ENCODE measurements around the gene ALDH2. TPM values are rescaled to one million over a fixed set of nuclear protein-coding genes. Genes with fewer than 3 reads are reported as not detected.
"Not testable (repeated sequence)": the region's sequence is repeated elsewhere in the genome, so short reads cannot be mapped to it uniquely, and the experiment has no call there.

ALDH2 gene
- total RNA-seq, 1 experiment from 2014 or later: 2.0 TPM

GRCh38 chr12:111749391-111749790 is 17.3 kb upstream of the ALDH2 start:
- H3K27ac ChIP-seq: no peak overlapping the region
- no peak overlapping the region for H3K4me3 ChIP-seq
- no peak for DNase-seq
- H3K36me3 ChIP-seq: no peaks in the 10 kb centered on the region; the same call in 1 of the 2 replicates
- no peaks in the 10 kb centered on the region for H3K9me3 ChIP-seq (replicated peaks)
- no peaks in the 10 kb centered on the region for H3K27me3 ChIP-seq
- no peaks in the 10 kb centered on the region for H3K4me1 ChIP-seq

DNA sequence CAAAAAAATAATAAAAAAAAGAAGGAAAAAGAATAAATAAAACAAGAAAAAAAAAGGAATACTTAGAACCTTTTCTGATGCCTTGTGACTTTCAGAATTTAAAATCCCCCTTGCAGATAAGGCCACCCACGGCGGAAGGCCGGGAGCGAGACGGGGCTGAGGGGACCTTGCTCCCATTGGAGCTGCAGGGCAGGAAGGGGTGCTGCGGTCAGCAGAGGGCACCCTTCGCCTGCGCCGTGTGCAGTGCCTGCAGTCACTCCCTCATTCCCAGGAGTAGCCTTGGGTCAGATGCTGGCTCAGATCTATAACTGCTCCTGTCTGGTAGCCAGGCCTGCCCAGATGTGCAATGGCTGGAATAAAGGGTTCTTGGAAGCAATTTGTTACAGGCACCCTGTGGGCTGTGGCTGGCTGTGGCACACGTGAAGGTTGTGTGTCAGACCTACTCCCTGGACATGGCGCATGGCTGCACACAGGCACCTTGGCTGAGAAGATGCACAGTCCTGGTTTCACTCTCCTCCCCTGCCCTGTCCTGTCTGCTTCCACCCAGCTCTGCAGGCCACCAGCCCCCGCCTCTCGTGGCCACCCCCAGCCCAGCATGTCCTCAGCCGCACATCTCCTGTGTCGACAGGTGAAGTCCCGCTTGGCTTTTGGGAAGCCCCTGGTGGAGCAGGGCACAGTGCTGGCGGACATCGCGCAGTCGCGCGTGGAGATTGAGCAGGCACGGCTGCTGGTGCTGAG is 13.4 kb upstream of the ALDH2 start:
- Histone ChIP-seq H3K27me3 (no peaks in the 10 kb centered on the region), H3K36me3 (no peaks in the 10 kb centered on the region), H3K4me1 (peaks cover 13% of the 10 kb centered on the region), H3K27ac (no peak overlapping the region), H3K9me3 (replicated peaks) (no peaks in the 10 kb centered on the region), H3K4me3 (no peak overlapping the region)
- DNase-seq: peak; percentile 45 to 60

DNA sequence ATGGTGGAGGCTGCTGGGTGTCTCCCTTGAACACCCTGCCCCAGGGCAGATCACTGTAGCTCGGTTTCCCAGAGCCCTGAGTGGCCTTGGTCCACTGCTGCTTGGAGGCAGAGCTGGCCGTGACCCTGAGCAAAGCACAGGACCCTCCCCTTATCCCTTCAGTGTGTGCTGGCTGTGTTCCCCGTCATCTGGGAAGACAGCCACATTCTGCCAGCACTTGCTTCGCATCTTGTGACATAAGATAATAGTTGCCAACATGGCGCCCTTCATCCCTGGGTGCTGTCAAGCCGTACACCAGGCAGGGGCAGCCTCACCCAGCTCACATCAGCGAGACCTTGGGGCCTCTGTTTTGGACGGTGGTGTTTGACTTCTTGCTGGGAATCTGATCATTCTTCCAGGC is 12.1 kb upstream of the ALDH2 start:
- H3K27ac ChIP-seq: no peak overlapping the region
- no peak overlapping the region for H3K4me3 ChIP-seq
- no peak for DNase-seq
- no peaks in the 10 kb centered on the region for H3K9me3 ChIP-seq (replicated peaks)
- H3K36me3 ChIP-seq: no peaks in the 10 kb centered on the region
- H3K4me1 ChIP-seq: peaks cover 15% of the 10 kb centered on the region
- no peaks in the 10 kb centered on the region for H3K27me3 ChIP-seq

GRCh38 chr12:111756196-111756595 is 10.5 kb upstream of the ALDH2 start:
- H3K27ac ChIP-seq: no peak overlapping the region
- H3K36me3 ChIP-seq: no peaks in the 10 kb centered on the region
- no peaks in the 10 kb centered on the region for H3K27me3 ChIP-seq
- H3K4me3 ChIP-seq: no peak overlapping the region
- H3K9me3 ChIP-seq (replicated peaks): no peaks in the 10 kb centered on the region
- no peak for DNase-seq
- peaks cover 20% of the 10 kb centered on the region for H3K4me1 ChIP-seq

- no peak overlapping the region for H3K4me3 ChIP-seq
- H3K27ac ChIP-seq: no peak overlapping the region
- 0 out of 2 replicates have a peak, but pooled peaks cover 2% of the 10 kb centered on the region for H3K27me3 ChIP-seq
- no peaks in the 10 kb centered on the region for H3K36me3 ChIP-seq
- no peak for DNase-seq
- no peaks in the 10 kb centered on the region for H3K9me3 ChIP-seq (replicated peaks)
- H3K4me1 ChIP-seq: peaks cover 20% of the 10 kb centered on the region
These were observed 10.1 kb upstream of the ALDH2 start for GRCh38 chr12:111756681-111757080.

GRCh38 chr12:111757361-111758119 is 9.2 kb upstream of the ALDH2 start:
- Histone ChIP-seq H3K27ac (no peak overlapping the region), H3K4me3 (no peak overlapping the region), H3K36me3 (no peaks in the 10 kb centered on the region), H3K27me3 (peaks cover 4% of the 10 kb centered on the region; the same call in 1 of the 2 replicates), H3K4me1 (peaks cover 20% of the 10 kb centered on the region), H3K9me3 (replicated peaks) (no peaks in the 10 kb centered on the region)
- DNase-seq: peak; percentile 59 to 62

- peaks cover 20% of the 10 kb centered on the region for H3K4me1 ChIP-seq
- peak in 1 of 2 experiments; percentile 29 for DNase-seq
- no peaks in the 10 kb centered on the region for H3K9me3 ChIP-seq (replicated peaks)
- H3K4me3 ChIP-seq: no peak overlapping the region
- peaks cover 7% of the 10 kb centered on the region; the same call in 1 of the 2 replicates for H3K27me3 ChIP-seq
- no peak overlapping the region for H3K27ac ChIP-seq
- H3K36me3 ChIP-seq: no peaks in the 10 kb centered on the region
These were observed 8.6 kb upstream of the ALDH2 start for GRCh38 chr12:111758120-111758561.

DNA sequence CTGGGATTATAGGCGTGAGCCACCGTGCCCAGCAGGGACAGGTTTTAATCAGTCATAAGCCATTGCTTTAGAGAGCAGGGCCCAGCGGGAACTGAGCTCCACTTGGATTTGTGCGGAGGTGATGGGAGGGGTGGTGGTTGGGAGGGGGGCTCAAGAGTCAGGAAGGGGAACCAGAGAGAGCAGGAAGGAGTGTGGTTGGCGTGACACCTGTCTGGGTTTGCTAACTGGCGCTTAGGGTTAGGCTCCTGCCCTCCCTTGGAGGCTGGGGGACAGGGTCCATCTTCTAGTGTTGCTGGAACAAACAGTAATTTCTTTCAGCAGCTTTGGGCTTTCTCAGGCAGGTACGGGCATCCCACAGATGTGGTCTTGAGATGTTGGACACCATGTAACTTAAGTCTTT is 7.5 kb upstream of the ALDH2 start:
- Histone ChIP-seq H3K27me3 (peaks cover 11% of the 10 kb centered on the region; the same call in 1 of the 2 replicates), H3K27ac (no peak overlapping the region), H3K36me3 (no peaks in the 10 kb centered on the region), H3K4me3 (no peak overlapping the region), H3K4me1 (peaks cover 20% of the 10 kb centered on the region), H3K9me3 (replicated peaks) (no peaks in the 10 kb centered on the region)
- no peak for DNase-seq

DNA sequence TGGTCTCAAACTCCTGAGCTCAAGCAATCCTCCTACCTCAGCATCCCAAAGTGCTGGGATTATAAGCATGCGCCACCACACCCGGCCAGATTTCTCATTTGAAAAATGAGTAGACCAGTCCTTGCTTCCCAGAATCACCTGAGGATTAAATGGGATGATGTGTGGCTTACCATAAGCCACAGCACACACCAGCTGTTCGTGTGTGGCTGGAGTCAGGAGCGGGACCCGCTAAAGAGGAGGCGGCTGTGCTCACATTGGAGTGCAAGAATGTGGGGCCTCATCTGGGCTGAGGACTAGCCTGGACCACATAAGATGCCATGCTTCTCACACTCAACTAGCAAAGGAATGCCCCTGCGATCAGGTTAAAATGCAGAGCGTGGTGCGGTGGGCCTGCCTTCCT is 6.7 kb upstream of the ALDH2 start:
- DNase-seq: peak; percentile 88 to 91
- no peaks in the 10 kb centered on the region for H3K36me3 ChIP-seq
- no peaks in the 10 kb centered on the region for H3K9me3 ChIP-seq (replicated peaks)
- peaks cover 11% of the 10 kb centered on the region; the same call in 1 of the 2 replicates for H3K27me3 ChIP-seq
- no peak overlapping the region for H3K27ac ChIP-seq
- no peak overlapping the region for H3K4me3 ChIP-seq
- peaks cover 20% of the 10 kb centered on the region for H3K4me1 ChIP-seq

GRCh38 chr12:111761099-111761498 is 5.6 kb upstream of the ALDH2 start:
- Histone ChIP-seq H3K4me3 (no peak overlapping the region), H3K4me1 (peaks cover 20% of the 10 kb centered on the region), H3K27ac (no peak overlapping the region), H3K9me3 (replicated peaks) (no peaks in the 10 kb centered on the region), H3K36me3 (no peaks in the 10 kb centered on the region), H3K27me3 (peaks cover 11% of the 10 kb centered on the region; the same call in 1 of the 2 replicates)
- no peak for DNase-seq

DNA sequence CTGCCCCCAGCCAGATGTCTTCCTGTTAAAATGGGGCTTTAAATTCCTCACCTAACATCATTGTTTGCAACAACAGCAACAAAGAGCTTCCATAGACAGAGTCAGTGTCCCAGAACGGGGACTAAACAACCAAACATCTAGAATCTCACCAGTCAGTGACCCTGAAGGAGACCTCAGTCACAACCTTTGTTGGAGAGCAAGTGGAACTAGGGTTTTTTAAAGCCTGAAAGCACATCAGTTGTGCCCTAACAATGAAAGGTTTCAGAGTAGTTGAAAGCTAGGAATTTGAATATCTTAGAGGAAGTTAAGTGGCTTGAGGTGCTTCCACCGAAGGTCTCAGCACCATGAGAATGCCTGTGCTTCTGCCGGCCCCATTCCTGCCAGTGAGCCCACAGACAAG is 5.0 kb upstream of the ALDH2 start:
- no peak overlapping the region for H3K4me3 ChIP-seq
- H3K27ac ChIP-seq: no peak overlapping the region
- peaks cover 11% of the 10 kb centered on the region; the same call in 1 of the 2 replicates for H3K27me3 ChIP-seq
- DNase-seq: no peak
- H3K4me1 ChIP-seq: peaks cover 20% of the 10 kb centered on the region
- no peaks in the 10 kb centered on the region for H3K36me3 ChIP-seq
- H3K9me3 ChIP-seq (replicated peaks): no peaks in the 10 kb centered on the region

DNA sequence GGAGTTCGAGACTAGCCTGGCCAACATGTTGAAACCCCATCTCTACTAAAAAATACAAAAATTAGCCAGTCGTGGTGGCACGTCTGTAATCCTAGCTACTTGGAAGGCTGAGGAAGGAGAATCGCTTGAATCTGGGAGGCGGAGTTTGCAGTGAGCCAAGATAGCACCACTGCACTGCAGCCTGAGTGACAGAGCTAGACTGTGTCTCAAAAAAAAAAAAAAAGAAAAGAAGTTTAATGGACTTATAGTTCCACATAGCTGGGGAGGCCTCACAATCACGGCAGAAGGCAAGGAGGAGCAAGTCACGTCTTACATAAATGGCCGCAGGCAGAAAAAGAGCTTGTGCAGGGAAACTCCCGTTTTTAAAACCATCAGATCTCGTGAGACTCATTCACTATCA is 3.2 kb upstream of the ALDH2 start:
- not testable (repeated sequence) for H3K36me3 ChIP-seq; H3K27ac ChIP-seq; H3K9me3 ChIP-seq (replicated peaks); H3K4me1 ChIP-seq; DNase-seq; H3K4me3 ChIP-seq
- H3K27me3 ChIP-seq: peaks cover 11% of the 10 kb centered on the region; the same call in 1 of the 2 replicates

GRCh38 chr12:111764120-111764821 is 2.5 kb upstream of the ALDH2 start:
- Histone ChIP-seq H3K4me1 (peaks cover 7% of the 10 kb centered on the region; the same call in 1 of the 2 replicates), H3K36me3 (no peaks in the 10 kb centered on the region), H3K27me3 (peaks cover 11% of the 10 kb centered on the region; the same call in 1 of the 2 replicates), H3K4me3 (no peak overlapping the region), H3K27ac (no peak overlapping the region), H3K9me3 (replicated peaks) (no peaks in the 10 kb centered on the region)
- no peak for DNase-seq

- Histone ChIP-seq H3K27me3 (peaks cover 7% of the 10 kb centered on the region; the same call in 1 of the 2 replicates), H3K9me3 (replicated peaks) (no peaks in the 10 kb centered on the region)
These were observed 827 bp downstream of the ALDH2 start for GRCh38 chr12:111767362-111768158.

More at GRCh38 chr12:111767362-111768158, 827 bp downstream of the ALDH2 start:
- no peaks in the 10 kb centered on the region for H3K4me1 ChIP-seq
- no peak for DNase-seq
- no peaks in the 10 kb centered on the region for H3K36me3 ChIP-seq
- H3K27ac ChIP-seq: no peak overlapping the region
- peak overlapping the region; percentile 52 for H3K4me3 ChIP-seq
